Thymus (tissue), 14 donors: ENCODE results near the gene NDUFB2. TPM values are rescaled to one million over a fixed set of nuclear protein-coding genes. Genes with fewer than 3 reads are reported as not detected.

ENCODE experiments used
- DNase-seq, 9 donors: peaks; one replicate each; pipeline ENCODE4 v3.0.0-alpha.2; 2013; ENCODE audit warnings: low spot score in 9 of 9, low read depth in 6 of 9, missing footprints in 1 of 9
- H3K27ac ChIP-seq, 2 donors: one replicate each; pipeline ENCODE4 v1.5.1; 2013; ENCODE audit warnings: control low read depth in 1 of 2, low read depth in 1 of 2, low read length in 1 of 2, mild to moderate bottlenecking in 1 of 2, moderate library complexity in 1 of 2
- H3K27me3 ChIP-seq, 2 donors: one replicate each; pipeline ENCODE4 v1.5.1; 2013; ENCODE audit warnings: low read length in 1 of 2; ENCODE audit not compliant: control insufficient read depth in 2 of 2, insufficient read depth in 1 of 2
- H3K36me3 ChIP-seq, 2 donors: one replicate each; pipeline ENCODE4 v1.5.1; 2013; ENCODE audit warnings: low read length in 1 of 2, mild to moderate bottlenecking in 1 of 2, moderate library complexity in 1 of 2; ENCODE audit not compliant: control insufficient read depth in 2 of 2, insufficient read depth in 2 of 2
- H3K4me1 ChIP-seq, 2 donors: one replicate each; pipeline ENCODE4 v1.5.1; 2013; ENCODE audit warnings: low read length in 2 of 2; ENCODE audit not compliant: control insufficient read depth in 2 of 2, insufficient read depth in 2 of 2
- H3K4me3 ChIP-seq, 2 donors: one replicate each; pipeline ENCODE4 v1.5.1; 2013; ENCODE audit warnings: low read length in 2 of 2, control low read depth in 1 of 2, mild to moderate bottlenecking in 1 of 2
- H3K9me3 ChIP-seq, 2 donors: one replicate each; pipeline ENCODE4 v1.5.1; 2013; ENCODE audit warnings: low read length in 1 of 2, mild to moderate bottlenecking in 1 of 2; ENCODE audit not compliant: control insufficient read depth in 2 of 2, insufficient read depth in 1 of 2
- WGBS: extraction: QIAGEN DNeasy Blood & Tissue Kit; methylation state at CpG from one replicate; pipeline ENCODE4 v1.1.7; 2013; 5-methylcytosine and 5-hydroxymethylcytosine counted together
- long read RNA-seq, 10 donors: transcript quantifications; one replicate each; lab custom pipeline, GENCODE V29; 2026
- polyA plus RNA-seq: library from polyadenylated mRNA; stranded (reverse); fragments of 200-250 nt; gene quantifications from one replicate; pipeline ENCODE4 v1.2.3, GENCODE V29; 2013
- total RNA-seq: library from RNA; stranded (reverse); fragments of 120-200 nt; gene quantifications from one replicate; pipeline ENCODE4 v1.2.4, GENCODE V29; 2013
- donor health status: healthy.

The NDUFB2 gene
- total RNA-seq (254 TPM), polyA plus RNA-seq (209 TPM)
- long read RNA-seq, donor 1, transcript NDUFB2-201 (4 exons, 504 nt) = major isoform, 14 of 37 reads
- long read RNA-seq, donor 1, partial matches to known transcripts = 21 of 37 reads
- long read RNA-seq, donor 1, other reads (novel, unspliced or antisense) = 0 of 37 reads
- long read RNA-seq, donor 2 = 0 reads
- long read RNA-seq, donor 3, transcript NDUFB2-208 (4 exons, 499 nt) = minor isoform, 5 of 589 reads
- long read RNA-seq, donor 3, transcript NDUFB2-207 (3 exons, 1,101 nt) = minor isoform, 18 of 589 reads
- long read RNA-seq, donor 3, transcript NDUFB2-201 (4 exons, 504 nt) = major isoform, 304 of 589 reads
- long read RNA-seq, donor 3, transcript NDUFB2-214 (3 exons, 665 nt) = minor isoform, 17 of 589 reads
- long read RNA-seq, donor 3, partial matches to known transcripts = 223 of 589 reads
- long read RNA-seq, donor 3, other reads (novel, unspliced or antisense) = 17 of 589 reads
- long read RNA-seq, donor 4, transcript NDUFB2-201 (4 exons, 504 nt) = major isoform, 108 of 191 reads
- long read RNA-seq, donor 4, transcript NDUFB2-214 (3 exons, 665 nt) = minor isoform, 19 of 191 reads
- long read RNA-seq, donor 4, partial matches to known transcripts = 60 of 191 reads
- long read RNA-seq, donor 4, other reads (novel, unspliced or antisense) = 0 of 191 reads
- long read RNA-seq, donor 5, transcript NDUFB2-201 (4 exons, 504 nt) = major isoform, 374 of 714 reads
- long read RNA-seq, donor 5, transcript NDUFB2-214 (3 exons, 665 nt) = minor isoform, 24 of 714 reads
- long read RNA-seq, donor 5, transcript NDUFB2-207 (3 exons, 1,101 nt) = minor isoform, 29 of 714 reads
- long read RNA-seq, donor 5, partial matches to known transcripts = 272 of 714 reads
- long read RNA-seq, donor 5, other reads (novel, unspliced or antisense) = 5 of 714 reads
- long read RNA-seq, donor 6, transcript NDUFB2-201 (4 exons, 504 nt) = major isoform, 165 of 213 reads
- long read RNA-seq, donor 6, transcript NDUFB2-214 (3 exons, 665 nt) = minor isoform, 8 of 213 reads
- long read RNA-seq, donor 6, partial matches to known transcripts = 35 of 213 reads
- long read RNA-seq, donor 6, other reads (novel, unspliced or antisense) = 0 of 213 reads
- long read RNA-seq, donor 7, transcript NDUFB2-214 (3 exons, 665 nt) = minor isoform, 9 of 244 reads
- long read RNA-seq, donor 7, transcript NDUFB2-201 (4 exons, 504 nt) = major isoform, 142 of 244 reads
- long read RNA-seq, donor 7, partial matches to known transcripts = 91 of 244 reads
- long read RNA-seq, donor 7, other reads (novel, unspliced or antisense) = 0 of 244 reads
- long read RNA-seq, donor 8, transcript NDUFB2-214 (3 exons, 665 nt) = minor isoform, 5 of 125 reads
- long read RNA-seq, donor 8, transcript NDUFB2-201 (4 exons, 504 nt) = major isoform, 80 of 125 reads
- long read RNA-seq, donor 8, transcript NDUFB2-207 (3 exons, 1,101 nt) = minor isoform, 9 of 125 reads
- long read RNA-seq, donor 8, partial matches to known transcripts = 29 of 125 reads
- long read RNA-seq, donor 8, other reads (novel, unspliced or antisense) = 0 of 125 reads
- long read RNA-seq, donor 9, transcript NDUFB2-207 (3 exons, 1,101 nt) = minor isoform, 6 of 217 reads
- long read RNA-seq, donor 9, transcript NDUFB2-201 (4 exons, 504 nt) = major isoform, 128 of 217 reads
- long read RNA-seq, donor 9, partial matches to known transcripts = 80 of 217 reads
- long read RNA-seq, donor 9, other reads (novel, unspliced or antisense) = 0 of 217 reads
- long read RNA-seq, donor 10, transcript NDUFB2-201 (4 exons, 504 nt) = major isoform, 127 of 211 reads
- long read RNA-seq, donor 10, transcript NDUFB2-214 (3 exons, 665 nt) = minor isoform, 8 of 211 reads
- long read RNA-seq, donor 10, partial matches to known transcripts = 70 of 211 reads
- long read RNA-seq, donor 10, other reads (novel, unspliced or antisense) = 0 of 211 reads

- under 1% methylated on average over 82 of the region's 82 CpGs for WGBS
- Histone ChIP-seq H3K9me3 (no peaks in the 10 kb centered on the region), H3K36me3 (peaks cover 2 to 11% of the 10 kb centered on the region in 2 donors)
These were observed at the start of gene NDUFB2 for GRCh38 chr7:140696680-140697446. Gene NDUFB2, plus strand, starts transcription at chr7:140696708. Its CDS starts 37 bp downstream, at chr7:140696745.

GRCh38 chr7:140646931-140647647, 49.4 kb upstream of the NDUFB2 start:
- Histone ChIP-seq H3K27me3 (peaks cover 13 to 39% of the 10 kb centered on the region in 2 donors), H3K27ac (no peak overlapping the region), H3K36me3 (no peaks in the 10 kb centered on the region), H3K4me1 (no peaks in the 10 kb centered on the region), H3K9me3 (no peaks in the 10 kb centered on the region), H3K4me3 (no peak overlapping the region)
- WGBS = 32% methylated on average over 8 of the region's 8 CpGs
- DNase-seq = no peak

More at GRCh38 chr7:140696680-140697446, at the start of gene NDUFB2:
- Histone ChIP-seq H3K27ac (peak within 1 kb of the TSS; percentile 90 to 97), H3K4me3 (peak within 1 kb of the TSS; percentile 95 to 96), H3K27me3 (no peaks in the 10 kb centered on the region), H3K4me1 (peaks cover 6 to 18% of the 10 kb centered on the region in 2 donors)
- DNase-seq = peak; percentile 58 to 93 (median 83)

GRCh38 chr7:140649556-140650205, 46.8 kb upstream of the NDUFB2 start:
- DNase-seq = no peak
- WGBS = 91% methylated on average over 6 of the region's 6 CpGs
- Histone ChIP-seq H3K4me3 (no peak overlapping the region), H3K4me1 (peaks cover 0 to 2% of the 10 kb centered on the region in 2 donors), H3K9me3 (no peaks in the 10 kb centered on the region), H3K27ac (no peak overlapping the region), H3K27me3 (peaks cover 0 to 16% of the 10 kb centered on the region in 2 donors), H3K36me3 (no peaks in the 10 kb centered on the region)

DNA sequence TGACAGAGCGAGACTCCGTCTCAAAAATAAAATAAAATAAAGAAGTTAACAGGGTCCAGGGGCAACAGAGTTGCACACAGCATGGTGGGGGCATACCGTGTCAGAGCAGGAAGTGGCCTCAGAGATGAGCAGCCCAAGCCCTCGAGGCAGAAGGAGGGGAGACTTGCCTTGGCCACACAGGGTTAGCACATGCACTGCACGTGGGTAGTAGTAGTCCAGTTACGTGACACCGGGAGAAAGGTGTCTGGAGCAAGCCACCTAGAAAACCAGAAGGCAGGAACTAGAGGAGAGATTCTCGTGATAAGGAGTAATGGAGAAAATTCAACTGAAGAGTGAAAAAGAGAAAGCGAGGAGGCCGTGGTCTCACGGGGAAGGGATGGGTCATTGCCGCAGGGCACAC, 46.1 kb upstream of the NDUFB2 start:
- Histone ChIP-seq H3K4me3 (no peak overlapping the region), H3K9me3 (no peaks in the 10 kb centered on the region), H3K27me3 (peaks cover 0 to 11% of the 10 kb centered on the region in 2 donors), H3K36me3 (no peaks in the 10 kb centered on the region), H3K27ac (no peak overlapping the region), H3K4me1 (peaks cover 0 to 2% of the 10 kb centered on the region in 2 donors)
- DNase-seq = no peak
- 82% methylated on average over 12 of the region's 12 CpGs for WGBS

DNA sequence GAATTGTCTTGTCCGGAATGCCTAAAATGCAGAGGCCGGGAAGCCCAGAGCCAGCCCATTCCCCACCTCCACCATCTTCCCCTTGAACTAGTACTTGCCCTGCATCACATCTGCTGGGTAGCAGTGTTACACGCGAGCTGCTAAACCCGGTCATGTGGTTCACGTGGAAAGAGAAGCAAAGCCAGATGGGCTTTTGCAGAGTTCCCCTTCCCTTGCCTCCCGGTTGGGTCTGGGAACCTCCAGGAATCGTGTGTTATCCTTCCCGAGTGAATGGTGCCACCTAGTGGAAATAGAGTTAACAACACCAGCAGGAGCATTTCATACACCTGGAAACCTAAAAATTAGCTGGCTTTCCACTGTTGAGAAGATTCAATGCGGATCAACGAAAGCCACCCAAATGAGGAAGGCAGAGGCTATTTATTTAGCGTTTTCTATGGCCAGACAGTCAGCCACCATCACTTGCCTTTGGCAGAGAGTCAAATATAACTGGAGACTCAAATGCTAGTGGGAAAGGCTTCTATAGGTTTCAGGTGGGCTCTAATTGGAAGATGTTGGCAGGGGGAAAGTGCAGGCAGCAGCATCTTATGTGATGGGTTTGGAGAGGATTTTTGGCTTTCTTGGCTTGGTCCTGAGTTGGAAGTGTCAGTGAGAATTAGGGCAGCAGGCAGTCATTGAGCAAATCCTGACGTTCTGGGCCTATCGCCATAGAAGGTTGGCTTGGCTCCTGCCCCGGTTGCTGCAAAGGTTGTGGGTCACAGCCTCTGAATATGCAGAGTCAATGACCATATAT, 43.0 kb upstream of the NDUFB2 start:
- no peaks in the 10 kb centered on the region for H3K27me3 ChIP-seq
- 37% methylated on average over 15 of the region's 15 CpGs for WGBS

GRCh38 chr7:140654109-140654387, 42.5 kb upstream of the NDUFB2 start:
- H3K9me3 ChIP-seq = no peaks in the 10 kb centered on the region
- 94% methylated on average over 2 of the region's 2 CpGs for WGBS
- H3K4me3 ChIP-seq = no peak overlapping the region
- no peaks in the 10 kb centered on the region for H3K27me3 ChIP-seq
- no peaks in the 10 kb centered on the region for H3K36me3 ChIP-seq
- no peak for DNase-seq
- no peak overlapping the region for H3K27ac ChIP-seq
- H3K4me1 ChIP-seq = peaks cover 2 to 16% of the 10 kb centered on the region in 2 donors

More for the DNA sequence above, 43.0 kb upstream of the NDUFB2 start:
- Histone ChIP-seq H3K9me3 (no peaks in the 10 kb centered on the region), H3K4me3 (no peak overlapping the region), H3K27ac (no peak overlapping the region), H3K4me1 (peaks cover 2 to 16% of the 10 kb centered on the region in 2 donors), H3K36me3 (no peaks in the 10 kb centered on the region)
- DNase-seq = peak in 3 of 9 donors; percentile 29 to 60 (median 48)
